SU-DHL-6 (cell line): ENCODE results near the gene CRIM1.

Source experiments
- H2AFZ ChIP-seq: fragments of 200-600 bp; sonication (generic); 2 replicates; pipeline ENCODE4 v1.6.1; 2014; ENCODE audit warnings: low read depth, mild to moderate bottlenecking, moderate library complexity, mixed read lengths, antibody characterized with exemption, low read length; ENCODE audit not compliant: severe bottlenecking
- H3F3A ChIP-seq: fragments of 200-600 bp; shearing (Covaris generic); 2 replicates; pipeline ENCODE4 v1.6.0; 2016; ENCODE audit warnings: antibody characterized with exemption, mild to moderate bottlenecking; ENCODE audit not compliant: insufficient read depth
- H3K27ac ChIP-seq: fragments of 200-600 bp; sonication (generic); 2 replicates; pipeline ENCODE4 v1.5.1; 2016; ENCODE audit warnings: low read depth, mild to moderate bottlenecking, low read length, moderate library complexity, mixed read lengths
- H3K27me3 ChIP-seq: fragments of 200-600 bp; sonication (generic), shearing (Covaris generic); 2 replicates; pipeline ENCODE4 v1.6.0; 2014; ENCODE audit warnings: mild to moderate bottlenecking, low read length
- H3K36me3 ChIP-seq: fragments of 200-600 bp; sonication (generic); 2 replicates; pipeline ENCODE4 v1.6.1; 2014; ENCODE audit warnings: mild to moderate bottlenecking, low read length, mixed read lengths
- H3K4me2 ChIP-seq: fragments of 300-600, 200-600 bp; shearing (Covaris generic), sonication (generic); 2 replicates; pipeline ENCODE4 v1.6.0; 2014; ENCODE audit warnings: low read length, low read depth, mild to moderate bottlenecking; ENCODE audit not compliant: poor library complexity, severe bottlenecking
- H3K4me3 ChIP-seq: fragments of 200-600 bp; sonication (generic); 2 replicates; pipeline ENCODE4 v1.5.1; 2014; ENCODE audit warnings: antibody characterized with exemption, low read length, mild to moderate bottlenecking, mixed read lengths; ENCODE audit not compliant: insufficient read depth, poor library complexity, severe bottlenecking
- H3K79me2 ChIP-seq: fragments of 200-600 bp; sonication (generic); 2 replicates; pipeline ENCODE4 v1.6.1; 2014; ENCODE audit warnings: mild to moderate bottlenecking, low read length, moderate library complexity; ENCODE audit not compliant: insufficient read depth
- H3K9ac ChIP-seq: fragments of 200-600 bp; sonication (generic); 2 replicates; pipeline ENCODE4 v1.7.0; 2014; ENCODE audit warnings: mild to moderate bottlenecking, low read length
- H3K9me2 ChIP-seq: fragments of 200-600 bp; sonication (generic); replicated peaks from 2 replicates; pipeline ENCODE4 v1.6.1; 2014; ENCODE audit warnings: low read length; ENCODE audit not compliant: insufficient read depth
- H3K9me3 ChIP-seq: fragments of 200-600 bp; sonication (generic); 2 replicates; pipeline ENCODE4 v1.6.1; 2014; ENCODE audit warnings: low read length, mixed read lengths; ENCODE audit not compliant: insufficient read depth
- H4K20me1 ChIP-seq: fragments of 200-600 bp; sonication (generic); 2 replicates; pipeline ENCODE4 v1.6.1; 2014; ENCODE audit warnings: low read depth, mild to moderate bottlenecking, antibody characterized with exemption, low read length, moderate library complexity, mixed read lengths
- CTCF ChIP-seq: fragments of 200-600 bp; sonication (generic); IDR thresholded peaks from one replicate; pipeline ENCODE4 v1.5.1; 2017; ENCODE audit warnings: antibody characterized with exemption, mild to moderate bottlenecking, low read length, moderate library complexity; ENCODE audit not compliant: insufficient read depth, poor library complexity, severe bottlenecking
- EZH2phosphoT487 ChIP-seq: fragments of 200-600 bp; sonication (generic), shearing (Covaris generic); conservative IDR thresholded peaks from 2 replicates; pipeline ENCODE4 v1.6.1; 2018; ENCODE audit warnings: mild to moderate bottlenecking, antibody characterized with exemption, low read length, moderate library complexity, mixed read lengths

Gene CRIM1

GRCh38 chr2:36415381-36416022 lies 59.9 kb downstream of the CRIM1 start:
- no peaks in the 10 kb centered on the region for H3K36me3 ChIP-seq

GRCh38 chr2:36416370-36417165 lies 61.0 kb downstream of the CRIM1 start:
- Histone ChIP-seq H3K9ac (no peak overlapping the region), H3K9me2 (no peaks in the 10 kb centered on the region), H3K4me2 (no peak overlapping the region), H3K27me3 (no peaks in the 10 kb centered on the region), H3K4me3 (no peak overlapping the region), H4K20me1 (no peaks in the 10 kb centered on the region), H3K36me3 (no peaks in the 10 kb centered on the region), H3F3A (no peaks in the 10 kb centered on the region), H3K79me2 (no peaks in the 10 kb centered on the region), H3K27ac (no peak overlapping the region), H3K9me3 (no peaks in the 10 kb centered on the region), H2AFZ (no peak overlapping the region)
- TF ChIP-seq CTCF (no peak), EZH2phosphoT487 (no peak)

More at GRCh38 chr2:36415381-36416022, 59.9 kb downstream of the CRIM1 start:
- no peak overlapping the region for H3K4me2 ChIP-seq
- H3F3A ChIP-seq = no peaks in the 10 kb centered on the region
- no peak overlapping the region for H3K9ac ChIP-seq
- no peak overlapping the region for H3K4me3 ChIP-seq
- H3K9me2 ChIP-seq = no peaks in the 10 kb centered on the region
- H3K79me2 ChIP-seq = no peaks in the 10 kb centered on the region
- H3K27me3 ChIP-seq = no peaks in the 10 kb centered on the region
- no peak overlapping the region for H3K27ac ChIP-seq
- no peak overlapping the region for H2AFZ ChIP-seq
- no peak for TF ChIP-seq CTCF
- TF ChIP-seq EZH2phosphoT487 = no peak
- H4K20me1 ChIP-seq = no peaks in the 10 kb centered on the region
- no peaks in the 10 kb centered on the region for H3K9me3 ChIP-seq

- Histone ChIP-seq H3K27me3 (no peaks in the 10 kb centered on the region), H4K20me1 (no peaks in the 10 kb centered on the region), H3K36me3 (no peaks in the 10 kb centered on the region), H3K9ac (no peak overlapping the region), H3K9me3 (no peaks in the 10 kb centered on the region), H3K4me2 (no peak overlapping the region), H3K79me2 (no peaks in the 10 kb centered on the region), H3F3A (no peaks in the 10 kb centered on the region), H3K9me2 (no peaks in the 10 kb centered on the region), H3K4me3 (no peak overlapping the region), H2AFZ (no peak overlapping the region), H3K27ac (no peak overlapping the region)
- TF ChIP-seq EZH2phosphoT487 (no peak), CTCF (no peak)
Measured at GRCh38 chr2:36420569-36421181, 65.1 kb downstream of the CRIM1 start.
